Caco-2 (cell line): Measurements from ENCODE around the gene ILF2. TPM values are rescaled to one million over a fixed set of nuclear protein-coding genes. Genes with fewer than 3 reads are reported as not detected.

Experiments used
- BruUV-seq: library from RNA; stranded (reverse); fragments of 400-500 nt; replicated peaks from 2 replicates; lab custom pipeline; 2021; lab: Mats Ljungman, UMichigan
- CTCF ChIA-PET: fragments of 300-600 bp; sonication (Branson Sonifier 250); formaldehyde crosslinking; loops from one replicate; lab custom pipeline; 2022; ENCODE audit warnings: antibody characterized with exemption; lab: Charles Lee
- POLR2A ChIA-PET: fragments of 300-600 bp; sonication (Branson Sonifier 250); formaldehyde crosslinking; loops from one replicate; lab custom pipeline; 2022; ENCODE audit warnings: antibody characterized with exemption; lab: Charles Lee
- DNase-seq, 2 experiments: peaks; one replicate each; pipeline versions ENCODE4 v3.0.0 to v3.0.0-alpha.2; 2020 to 2022
- H3K27me3 ChIP-seq: replicated peaks from 2 replicates; pipeline ENCODE4 v1.6.0; 2011; ENCODE audit warnings: low read length; ENCODE audit not compliant: control insufficient read depth, insufficient read depth
- H3K36me3 ChIP-seq: 2 replicates; pipeline ENCODE4 v1.5.1; 2011; ENCODE audit warnings: low read length; ENCODE audit not compliant: control insufficient read depth, insufficient read depth
- H3K4me1 ChIP-seq: fragments of 250-450 bp; sonication (Bioruptor Pico); 2 replicates; pipeline ENCODE4 v1.5.1; 2020; ENCODE audit warnings: mild to moderate bottlenecking
- H3K4me3 ChIP-seq: 2 replicates; pipeline ENCODE4 v1.5.1; 2011; ENCODE audit warnings: low read depth, mild to moderate bottlenecking, control low read depth, low read length
- H3K9me3 ChIP-seq: fragments of 250-450 bp; sonication (Bioruptor Pico); 2 replicates; pipeline ENCODE4 v1.5.1; 2020; ENCODE audit warnings: mild to moderate bottlenecking, moderate library complexity
- H3K27ac Mint-ChIP-seq: one replicate; pipeline ENCODE4 v1.8.0; 2022; ENCODE audit warnings: mixed read lengths; ENCODE audit not compliant: unreplicated experiment
- H3K27me3 Mint-ChIP-seq: one replicate; pipeline ENCODE4 v1.8.0; 2022; ENCODE audit warnings: mixed read lengths; ENCODE audit not compliant: insufficient read depth, unreplicated experiment
- H3K36me3 Mint-ChIP-seq: one replicate; pipeline ENCODE4 v1.8.0; 2022; ENCODE audit warnings: mild to moderate bottlenecking, mixed read lengths; ENCODE audit not compliant: insufficient read depth, unreplicated experiment
- H3K4me1 Mint-ChIP-seq: one replicate; pipeline ENCODE4 v1.8.0; 2022; ENCODE audit warnings: low read depth, mixed read lengths; ENCODE audit not compliant: unreplicated experiment
- H3K4me3 Mint-ChIP-seq: one replicate; pipeline ENCODE4 v1.8.0; 2022; ENCODE audit warnings: mild to moderate bottlenecking, moderate library complexity, mixed read lengths; ENCODE audit not compliant: unreplicated experiment
- H3K9me3 Mint-ChIP-seq: one replicate; pipeline ENCODE4 v1.8.0; 2022; ENCODE audit warnings: mixed read lengths; ENCODE audit not compliant: unreplicated experiment
- intact Hi-C: fragments of 100-400 bp; cut with micrococcal nuclease; formaldehyde crosslinking; loops from one replicate; pipeline ENCODE4 v1.10.0; 2022; ENCODE audit not compliant: unreplicated experiment
- total RNA-seq: library from RNA; stranded (reverse); gene quantifications from 2 replicates; pipeline ENCODE4 v1.2.3, GENCODE V29; 2022
- TF ChIP-seq, protein P1 (sequence below), 2 experiments: fragments of 200-600 bp in 1 of 2; IDR thresholded peaks; 1 replicate in 1 of 2; 2 replicates in 1 of 2; pipeline versions ENCODE4 v1.5.1 to v1.8.0; 2011 to 2022; ENCODE audit warnings: antibody characterized with exemption in 1 of 2, control low read depth in 1 of 2, inconsistent platforms in 1 of 2, low read depth in 1 of 2, low read length in 1 of 2, mild to moderate bottlenecking in 1 of 2, moderate library complexity in 1 of 2; ENCODE audit not compliant: insufficient read depth in 1 of 2, severe bottlenecking in 1 of 2, unreplicated experiment in 1 of 2

Gene ILF2
- total RNA-seq, 1 experiment from 2014 or later, result 287 TPM

- H3K9me3 Mint-ChIP-seq, result no peaks in the 10 kb centered on the region
- no peaks in the 10 kb centered on the region for H3K36me3 Mint-ChIP-seq
- no peak overlapping the region for H3K27ac Mint-ChIP-seq
- no peaks in the 10 kb centered on the region for H3K36me3 ChIP-seq
- no TSS peak for BruUV-seq
- ChIA-PET CTCF (no interaction called here), POLR2A (interaction anchor here (0.7 kb wide), 1 partner anchor 36 kb away, joined by 3 read pairs; no protein-coding TSS in a partner anchor)
- no peak overlapping the region for H3K4me3 Mint-ChIP-seq
- no peaks in the 10 kb centered on the region for H3K9me3 ChIP-seq
- intact Hi-C loops, result no loop called here
- H3K4me1 Mint-ChIP-seq, result peaks cover 10% of the 10 kb centered on the region
- H3K27me3 Mint-ChIP-seq, result no peaks in the 10 kb centered on the region
- no peaks in the 10 kb centered on the region for H3K27me3 ChIP-seq
- H3K4me3 ChIP-seq, result no peak overlapping the region
- peaks cover 13% of the 10 kb centered on the region for H3K4me1 ChIP-seq
- DNase-seq, result no peak
- TF ChIP-seq, protein P1, sequence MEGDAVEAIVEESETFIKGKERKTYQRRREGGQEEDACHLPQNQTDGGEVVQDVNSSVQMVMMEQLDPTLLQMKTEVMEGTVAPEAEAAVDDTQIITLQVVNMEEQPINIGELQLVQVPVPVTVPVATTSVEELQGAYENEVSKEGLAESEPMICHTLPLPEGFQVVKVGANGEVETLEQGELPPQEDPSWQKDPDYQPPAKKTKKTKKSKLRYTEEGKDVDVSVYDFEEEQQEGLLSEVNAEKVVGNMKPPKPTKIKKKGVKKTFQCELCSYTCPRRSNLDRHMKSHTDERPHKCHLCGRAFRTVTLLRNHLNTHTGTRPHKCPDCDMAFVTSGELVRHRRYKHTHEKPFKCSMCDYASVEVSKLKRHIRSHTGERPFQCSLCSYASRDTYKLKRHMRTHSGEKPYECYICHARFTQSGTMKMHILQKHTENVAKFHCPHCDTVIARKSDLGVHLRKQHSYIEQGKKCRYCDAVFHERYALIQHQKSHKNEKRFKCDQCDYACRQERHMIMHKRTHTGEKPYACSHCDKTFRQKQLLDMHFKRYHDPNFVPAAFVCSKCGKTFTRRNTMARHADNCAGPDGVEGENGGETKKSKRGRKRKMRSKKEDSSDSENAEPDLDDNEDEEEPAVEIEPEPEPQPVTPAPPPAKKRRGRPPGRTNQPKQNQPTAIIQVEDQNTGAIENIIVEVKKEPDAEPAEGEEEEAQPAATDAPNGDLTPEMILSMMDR (IDR thresholded peaks at IDR 0.05; ENCODE audit: insufficient read depth in 1 of 2, low read depth in 1 of 2, low read length in 1 of 2, severe bottlenecking in 1 of 2, unreplicated experiment in 1 of 2), result no peak
Measured at GRCh38 chr1:153698923-153699714, 28.3 kb upstream of the ILF2 start.

DNA sequence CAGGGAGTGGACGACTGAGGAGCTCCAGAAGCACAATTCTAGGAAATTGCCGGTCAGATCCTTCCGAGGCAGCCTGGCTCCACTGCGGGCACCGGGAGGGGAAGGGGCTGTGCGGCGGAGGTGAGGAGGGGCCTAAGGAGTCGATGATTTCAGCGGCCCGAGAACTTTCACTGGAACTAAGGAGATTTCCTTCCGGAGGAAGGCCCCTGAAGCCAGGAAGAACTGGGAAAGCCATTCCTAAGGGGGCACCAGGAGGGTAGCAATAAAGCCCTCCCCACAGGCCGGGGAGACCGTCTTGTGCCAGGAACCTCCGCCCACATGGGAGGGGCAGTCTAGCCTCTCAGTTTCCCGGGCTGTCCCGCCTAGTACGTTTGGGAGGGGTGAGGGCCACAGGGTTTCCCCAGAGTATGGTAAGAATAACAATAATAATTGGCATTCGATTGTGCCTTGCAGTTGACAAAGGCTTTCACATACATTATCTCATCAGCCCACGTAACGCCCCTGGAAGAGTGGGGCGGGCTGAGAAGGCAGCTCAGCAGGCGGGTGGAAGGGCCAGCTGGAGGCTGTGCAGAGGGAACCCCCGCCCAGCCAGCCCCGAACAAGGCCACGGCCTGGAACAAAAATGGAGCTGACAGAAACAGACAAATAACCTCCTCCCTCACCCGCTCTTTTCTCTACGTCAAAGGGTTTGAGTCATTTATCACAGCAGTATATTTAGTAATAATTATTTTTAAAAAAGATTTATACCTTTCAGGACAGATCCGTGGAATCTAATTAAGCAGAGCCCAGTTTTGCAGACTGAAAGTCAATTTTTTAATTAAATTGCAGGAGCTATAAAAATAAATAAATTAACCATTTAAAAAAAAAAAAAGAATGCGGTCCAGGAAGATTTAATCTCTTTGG lies 27.5 kb upstream of the ILF2 start:
- TF ChIP-seq, protein P1 (IDR thresholded peaks at IDR 0.05; ENCODE audit: insufficient read depth in 1 of 2, low read depth in 1 of 2, low read length in 1 of 2, severe bottlenecking in 1 of 2, unreplicated experiment in 1 of 2), result no peak
- H3K9me3 Mint-ChIP-seq, result no peaks in the 10 kb centered on the region
- H3K4me3 ChIP-seq, result no peak overlapping the region
- H3K9me3 ChIP-seq, result no peaks in the 10 kb centered on the region
- no peak overlapping the region for H3K27ac Mint-ChIP-seq
- DNase-seq, result no peak
- H3K36me3 ChIP-seq, result no peaks in the 10 kb centered on the region
- H3K27me3 ChIP-seq, result no peaks in the 10 kb centered on the region
- POLR2A ChIA-PET, result interaction anchor here (1.1 kb wide), 1 partner anchor 30 kb away, joined by 3 read pairs; the partner anchor contains the start of gene INTS3
- BruUV-seq, result no TSS peak
- peaks cover 10% of the 10 kb centered on the region for H3K4me1 Mint-ChIP-seq
- peaks cover 13% of the 10 kb centered on the region for H3K4me1 ChIP-seq
- no peaks in the 10 kb centered on the region for H3K27me3 Mint-ChIP-seq
- CTCF ChIA-PET, result no interaction called here
- H3K4me3 Mint-ChIP-seq, result no peak overlapping the region
- intact Hi-C loops, result no loop called here
- H3K36me3 Mint-ChIP-seq, result no peaks in the 10 kb centered on the region
